ENCODE measurements around the gene ZNF512B.

Gene ZNF512B

GRCh38 chr20:63969838-63970713 lies at the start of gene ZNF512B:
Gene ZNF512B (minus strand): TSS chr20:63969930. CDS start chr20:63967950, 1,980 bp downstream.
- TF ChIP-seq MAX (IDR thresholded peaks at IDR 0.05): peak; percentile 48; the same call in 1 of the 2 replicates
- TF ChIP-seq EP300 (IDR thresholded peaks at IDR 0.05; ENCODE audit: borderline replicate concordance): no peak
- no peak for TF ChIP-seq TEAD4 (IDR thresholded peaks at IDR 0.05)
- TF ChIP-seq TCF12 (IDR thresholded peaks at IDR 0.05; ENCODE audit: low read depth): no peak
- TF ChIP-seq ZBTB7A (IDR thresholded peaks at IDR 0.05; ENCODE audit: low read depth): peak; percentile 89; the same call in 1 of the 2 replicates
- 0 out of 2 replicates have a peak, but pooled peaks have one; percentile 21 for TF ChIP-seq EGR1 (IDR thresholded peaks at IDR 0.05)
- TF ChIP-seq CEBPB (IDR thresholded peaks at IDR 0.05): no peak

- TF ChIP-seq TAF1 (IDR thresholded peaks at IDR 0.05; ENCODE audit: low read depth): no peak
- TF ChIP-seq EP300 (IDR thresholded peaks at IDR 0.05; ENCODE audit: borderline replicate concordance): no peak
- no peak for TF ChIP-seq TCF12 (IDR thresholded peaks at IDR 0.05; ENCODE audit: low read depth)
- no peak for TF ChIP-seq NFIC (IDR thresholded peaks at IDR 0.05)
- TF ChIP-seq MAX (IDR thresholded peaks at IDR 0.05): no peak
- TF ChIP-seq ZBTB7A (IDR thresholded peaks at IDR 0.05; ENCODE audit: low read depth): no peak
- TF ChIP-seq YY1 (IDR thresholded peaks at IDR 0.05; ENCODE audit: low read depth): no peak
- TF ChIP-seq RAD21 (IDR thresholded peaks at IDR 0.05; ENCODE audit: low read depth): no peak
- TF ChIP-seq TEAD4 (IDR thresholded peaks at IDR 0.05): no peak
- no peak for TF ChIP-seq USF1 (IDR thresholded peaks at IDR 0.05)
- TF ChIP-seq CREB1 (IDR thresholded peaks at IDR 0.05; ENCODE audit: low read depth): no peak
- TF ChIP-seq EGR1 (IDR thresholded peaks at IDR 0.05): no peak
- TF ChIP-seq FOXM1 (IDR thresholded peaks at IDR 0.05; ENCODE audit: borderline replicate concordance, low read depth): no peak
- no peak for TF ChIP-seq CEBPB (IDR thresholded peaks at IDR 0.05)
- no peak for TF ChIP-seq REST (IDR thresholded peaks at IDR 0.05; ENCODE audit: low read depth)
Measured at GRCh38 chr20:64015635-64016034, 45.9 kb upstream of the ZNF512B start.

GRCh38 chr20:64011366-64011779 lies 41.6 kb upstream of the ZNF512B start:
- no peak for TF ChIP-seq TEAD4 (IDR thresholded peaks at IDR 0.05)
- TF ChIP-seq CEBPB (IDR thresholded peaks at IDR 0.05): no peak
- no peak for TF ChIP-seq USF1 (IDR thresholded peaks at IDR 0.05)
- TF ChIP-seq TCF12 (IDR thresholded peaks at IDR 0.05; ENCODE audit: low read depth): no peak
- no peak for TF ChIP-seq EP300 (IDR thresholded peaks at IDR 0.05; ENCODE audit: borderline replicate concordance)
- no peak for TF ChIP-seq FOXM1 (IDR thresholded peaks at IDR 0.05; ENCODE audit: borderline replicate concordance, low read depth)
- TF ChIP-seq TAF1 (IDR thresholded peaks at IDR 0.05; ENCODE audit: low read depth): no peak
- TF ChIP-seq CREB1 (IDR thresholded peaks at IDR 0.05; ENCODE audit: low read depth): no peak
- no peak for TF ChIP-seq NFIC (IDR thresholded peaks at IDR 0.05)
- no peak for TF ChIP-seq REST (IDR thresholded peaks at IDR 0.05; ENCODE audit: low read depth)

- TF ChIP-seq TEAD4 (IDR thresholded peaks at IDR 0.05): no peak
- TF ChIP-seq TAF1 (IDR thresholded peaks at IDR 0.05; ENCODE audit: low read depth): no peak
- TF ChIP-seq TCF12 (IDR thresholded peaks at IDR 0.05; ENCODE audit: low read depth): no peak
Measured at GRCh38 chr20:64010711-64011237, 41.0 kb upstream of the ZNF512B start.

GRCh38 chr20:64009811-64010387 lies 40.2 kb upstream of the ZNF512B start:
- no peak for TF ChIP-seq TAF1 (IDR thresholded peaks at IDR 0.05; ENCODE audit: low read depth)
- no peak for TF ChIP-seq REST (IDR thresholded peaks at IDR 0.05; ENCODE audit: low read depth)
- TF ChIP-seq USF1 (IDR thresholded peaks at IDR 0.05): no peak
- TF ChIP-seq CREB1 (IDR thresholded peaks at IDR 0.05; ENCODE audit: low read depth): no peak
- TF ChIP-seq EP300 (IDR thresholded peaks at IDR 0.05; ENCODE audit: borderline replicate concordance): no peak
- TF ChIP-seq TCF12 (IDR thresholded peaks at IDR 0.05; ENCODE audit: low read depth): no peak
- TF ChIP-seq FOXM1 (IDR thresholded peaks at IDR 0.05; ENCODE audit: borderline replicate concordance, low read depth): no peak
- no peak for TF ChIP-seq NFIC (IDR thresholded peaks at IDR 0.05)
- TF ChIP-seq MAX (IDR thresholded peaks at IDR 0.05): no peak
- TF ChIP-seq TEAD4 (IDR thresholded peaks at IDR 0.05): no peak
- TF ChIP-seq YY1 (IDR thresholded peaks at IDR 0.05; ENCODE audit: low read depth): no peak
- TF ChIP-seq ZBTB7A (IDR thresholded peaks at IDR 0.05; ENCODE audit: low read depth): no peak
- TF ChIP-seq CEBPB (IDR thresholded peaks at IDR 0.05): no peak
- TF ChIP-seq RAD21 (IDR thresholded peaks at IDR 0.05; ENCODE audit: low read depth): no peak
- TF ChIP-seq EGR1 (IDR thresholded peaks at IDR 0.05): no peak
